Fibroblast of villous mesenchyme (primary cell): ENCODE results near the gene BBIP1. TPM values are rescaled to one million over a fixed set of nuclear protein-coding genes. Genes with fewer than 3 reads are reported as not detected.
"Not testable (repeated sequence)": the region's sequence is repeated elsewhere in the genome, so short reads cannot be mapped to it uniquely, and the experiment has no call there.

Experiments used
- DNase-seq: peaks from one replicate; pipeline ENCODE4 v3.0.0-alpha.2; 2010; ENCODE audit warnings: low read depth
- H3K4me3 ChIP-seq: 2 replicates; pipeline ENCODE4 v1.5.1; 2011; ENCODE audit warnings: low read depth, mild to moderate bottlenecking, low read length
- CTCF ChIP-seq: IDR thresholded peaks from 2 replicates; pipeline ENCODE4 v1.5.1; 2012; ENCODE audit warnings: low read depth, mild to moderate bottlenecking, low read length; ENCODE audit not compliant: insufficient read depth
- total RNA-seq: library from RNA; depleted of rRNA; stranded (reverse); fragments of >200 nt; gene quantifications from 2 replicates; pipeline ENCODE4 v1.2.3, GENCODE V29; 2012

The BBIP1 gene
- total RNA-seq, 1 donor: 23.3 TPM

GRCh38 chr10:110867807-110868465, 51.0 kb downstream of the BBIP1 start:
- H3K4me3 ChIP-seq: no peak overlapping the region
- no peak for DNase-seq
- TF ChIP-seq CTCF: no peak

DNA sequence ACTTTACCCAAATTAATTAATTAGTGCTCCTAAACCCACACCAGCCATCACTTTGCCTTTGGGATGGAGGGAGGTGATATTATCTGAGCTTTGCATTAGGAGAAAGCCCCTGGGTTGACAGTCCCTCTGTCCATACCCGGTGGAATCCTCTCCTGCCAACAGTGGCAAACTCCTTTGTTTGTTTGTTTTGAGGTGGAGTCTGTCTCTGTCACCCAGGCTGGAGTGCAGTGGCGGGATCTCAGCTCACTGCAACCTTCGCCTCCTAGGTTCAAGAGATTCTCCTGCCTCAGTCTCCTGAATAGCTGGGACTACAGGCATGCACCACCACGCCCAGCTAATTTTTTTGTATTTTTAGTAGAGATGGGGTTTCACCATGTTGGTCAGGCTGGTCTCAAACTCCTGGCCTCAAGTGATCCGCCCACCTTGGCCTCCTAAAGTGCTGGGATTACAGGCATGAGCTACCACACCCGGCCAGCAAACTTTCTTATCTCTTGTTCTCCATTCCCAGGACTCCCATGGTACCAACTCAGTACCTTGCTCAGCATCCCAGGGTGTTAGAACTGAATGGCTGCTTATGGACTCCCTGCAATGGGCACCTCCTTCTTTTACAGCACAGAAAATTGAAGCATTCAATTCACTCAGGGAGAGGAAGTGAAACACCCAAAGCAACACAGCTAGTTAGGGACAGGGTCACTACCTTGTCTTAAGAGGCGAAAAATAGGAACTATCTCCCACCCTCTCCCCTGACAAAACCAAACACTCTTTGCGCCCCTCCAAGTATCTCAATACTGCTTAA, 51.8 kb downstream of the BBIP1 start:
- not testable (repeated sequence) for H3K4me3 ChIP-seq, DNase-seq

- no peak for TF ChIP-seq CTCF
- H3K4me3 ChIP-seq: no peak overlapping the region
- DNase-seq: no peak
These were observed 53.0 kb downstream of the BBIP1 start for GRCh38 chr10:110865809-110866482.

DNA sequence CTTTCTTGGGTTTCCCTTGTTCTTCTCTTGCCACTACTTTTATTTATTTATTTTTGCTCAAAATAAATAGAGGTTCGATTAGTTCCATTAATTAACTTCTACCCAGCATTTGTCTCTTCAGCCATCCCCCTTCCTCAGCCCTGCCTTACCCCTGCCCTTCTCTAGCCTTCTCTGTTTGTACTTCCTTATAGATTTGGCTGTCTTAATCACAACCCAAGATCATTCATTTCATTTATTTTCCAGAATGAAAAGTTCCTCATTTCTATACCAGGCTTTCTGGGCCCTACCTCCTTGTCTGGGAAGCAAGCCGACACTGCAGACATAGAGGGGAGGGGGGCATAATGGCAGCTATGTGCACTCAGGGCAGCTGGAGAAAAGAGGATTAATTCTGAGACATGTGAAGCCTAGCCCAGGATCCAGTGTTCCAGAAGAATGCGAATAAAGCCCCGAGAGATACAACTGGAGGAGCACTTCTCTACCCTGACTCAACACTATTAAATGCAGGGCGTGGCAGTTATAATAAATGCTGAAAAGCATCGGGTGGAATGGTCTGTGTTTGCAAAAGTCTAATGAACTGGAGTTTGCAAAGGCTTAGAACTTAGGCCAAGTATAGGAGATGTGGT, 53.7 kb downstream of the BBIP1 start:
- peak; percentile 77 for DNase-seq
- H3K4me3 ChIP-seq: no peak overlapping the region
- TF ChIP-seq CTCF: no peak

DNA sequence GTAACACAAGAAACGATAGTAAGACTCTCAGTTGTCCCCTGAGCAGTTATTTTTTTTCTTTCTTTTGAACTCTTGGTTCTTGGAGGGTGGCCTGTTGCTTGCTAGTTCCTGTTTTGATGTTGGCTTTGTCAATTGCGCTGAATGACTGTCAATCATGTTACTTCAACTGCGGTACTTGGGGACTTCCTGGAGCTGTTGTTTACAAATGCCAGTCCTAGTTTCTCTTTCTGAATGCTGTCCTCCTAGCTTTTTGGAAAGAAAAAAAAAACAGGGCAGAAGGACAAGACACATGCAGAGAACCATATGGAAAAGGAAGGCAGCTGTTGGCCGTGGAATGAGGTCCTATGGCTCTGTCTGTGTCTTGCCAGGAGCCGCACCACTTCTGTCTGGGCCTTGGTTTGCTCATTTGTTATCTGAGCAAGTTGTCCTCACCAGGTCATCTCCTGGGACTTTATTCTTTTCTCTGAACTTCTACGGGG, 54.3 kb downstream of the BBIP1 start:
- TF ChIP-seq CTCF: no peak
- H3K4me3 ChIP-seq: no peak overlapping the region
- peak; percentile 21 for DNase-seq

DNA sequence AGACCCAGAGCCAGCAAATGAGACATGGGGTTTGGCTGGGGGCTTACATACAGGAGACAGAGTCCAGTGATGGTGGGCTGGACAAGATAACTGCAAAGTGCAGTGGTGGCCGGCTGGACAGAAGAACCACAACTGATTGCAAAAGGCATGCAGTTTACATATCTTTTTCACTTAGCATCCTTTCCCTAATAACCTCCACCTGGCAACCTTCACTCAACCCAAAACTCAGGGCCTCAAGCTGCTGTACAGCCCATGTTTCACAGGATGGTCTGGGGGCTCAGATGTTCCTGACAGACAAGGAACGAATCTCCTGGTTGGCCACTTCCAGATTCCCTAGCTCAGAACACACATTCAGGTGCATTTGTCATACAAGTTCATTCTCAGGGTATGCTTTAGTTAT, 55.0 kb downstream of the BBIP1 start:
- no peak overlapping the region for H3K4me3 ChIP-seq
- no peak for TF ChIP-seq CTCF
- DNase-seq: no peak

DNA sequence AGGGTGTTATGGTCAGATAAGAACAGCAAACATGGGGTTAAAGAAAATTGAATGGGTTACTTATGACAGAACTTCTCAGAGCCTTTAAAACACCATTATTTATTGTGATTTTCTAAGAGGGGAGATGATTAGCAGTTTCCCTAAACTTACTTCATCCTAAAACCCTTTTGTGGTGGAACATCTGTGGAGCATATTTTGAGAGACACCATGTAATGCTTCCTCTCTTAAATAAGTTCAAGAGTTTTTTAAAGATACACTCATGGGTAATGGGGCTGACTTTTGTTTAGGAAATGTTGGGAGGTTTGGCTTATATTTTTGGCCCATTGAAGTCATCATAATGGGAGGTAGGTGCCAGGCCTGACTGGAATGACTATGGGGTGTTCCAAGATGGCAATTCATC, 55.6 kb downstream of the BBIP1 start:
- no peak for TF ChIP-seq CTCF
- DNase-seq: peak; percentile 20
- no peak overlapping the region for H3K4me3 ChIP-seq
